ENCODE results near the gene TYMS.

Gene TYMS

GRCh38 chr18:711657-712400 is 54.4 kb downstream of the TYMS start:
- Histone ChIP-seq H3K9me3 (ENCODE audit: control insufficient read depth, low read length) (no peaks in the 10 kb centered on the region), H3K4me1 (ENCODE audit: control insufficient read depth, insufficient read depth, low read length) (peaks cover 12% of the 10 kb centered on the region), H3K36me3 (ENCODE audit: control insufficient read depth, insufficient read depth, low read length, severe bottlenecking) (peaks cover 6% of the 10 kb centered on the region), H3K9ac (ENCODE audit: low read length) (peak overlapping the region; percentile 88), H3K4me3 (ENCODE audit: low read length) (peak overlapping the region; percentile 96), H3K27me3 (replicated peaks; ENCODE audit: control insufficient read depth, insufficient read depth, low read length) (no peaks in the 10 kb centered on the region)
- DNase-seq (ENCODE audit: low read depth) = peak; percentile 91

GRCh38 chr18:712401-713134 is 55.1 kb downstream of the TYMS start, which contains the start of gene ENOSF1:
TSS of gene ENOSF1 (minus strand) at chr18:712630. CDS start at chr18:712587, 43 bp downstream.
- peak; percentile 87 for DNase-seq (ENCODE audit: low read depth)
- Histone ChIP-seq H3K27me3 (replicated peaks; ENCODE audit: control insufficient read depth, insufficient read depth, low read length) (no peaks in the 10 kb centered on the region), H3K4me3 (ENCODE audit: low read length) (peak within 1 kb of the TSS; percentile 96), H3K4me1 (ENCODE audit: control insufficient read depth, insufficient read depth, low read length) (peaks cover 12% of the 10 kb centered on the region), H3K9ac (ENCODE audit: low read length) (peak within 1 kb of the TSS; percentile 88), H3K36me3 (ENCODE audit: control insufficient read depth, insufficient read depth, low read length, severe bottlenecking) (peaks cover 6% of the 10 kb centered on the region), H3K9me3 (ENCODE audit: control insufficient read depth, low read length) (no peaks in the 10 kb centered on the region)

GRCh38 chr18:713135-713490 is 55.7 kb downstream of the TYMS start:
- Histone ChIP-seq H3K4me3 (ENCODE audit: low read length) (peak overlapping the region; percentile 77), H3K36me3 (ENCODE audit: control insufficient read depth, insufficient read depth, low read length, severe bottlenecking) (peaks cover 6% of the 10 kb centered on the region), H3K9ac (ENCODE audit: low read length) (peak overlapping the region; percentile 79), H3K9me3 (ENCODE audit: control insufficient read depth, low read length) (no peaks in the 10 kb centered on the region), H3K27me3 (replicated peaks; ENCODE audit: control insufficient read depth, insufficient read depth, low read length) (no peaks in the 10 kb centered on the region), H3K4me1 (ENCODE audit: control insufficient read depth, insufficient read depth, low read length) (peaks cover 12% of the 10 kb centered on the region)
- no peak for DNase-seq (ENCODE audit: low read depth)

DNA sequence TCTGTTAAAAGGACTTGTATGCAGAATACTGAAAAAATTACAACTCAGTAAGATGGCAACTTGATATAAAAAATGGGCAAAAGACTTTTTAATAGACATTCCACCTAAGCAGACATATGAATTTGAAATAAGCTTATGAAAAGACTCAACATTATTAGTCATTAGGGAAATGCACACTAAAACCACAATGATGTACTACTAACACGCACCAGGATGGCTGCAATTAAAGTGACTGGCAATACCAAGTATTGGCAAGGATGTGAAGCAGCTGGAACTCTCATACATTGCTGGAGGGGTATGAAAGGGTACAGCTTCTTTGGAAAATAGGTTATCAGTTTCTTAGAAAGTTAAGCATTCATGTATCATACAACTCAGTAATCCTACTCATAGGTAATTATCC is 58.2 kb downstream of the TYMS start:
- H3K9me3 ChIP-seq (ENCODE audit: control insufficient read depth, low read length) = no peaks in the 10 kb centered on the region
- H3K4me3 ChIP-seq (ENCODE audit: low read length) = no peak overlapping the region
- H3K27me3 ChIP-seq (replicated peaks; ENCODE audit: control insufficient read depth, insufficient read depth, low read length) = no peaks in the 10 kb centered on the region
- peak; percentile 44 for DNase-seq (ENCODE audit: low read depth)
- no peaks in the 10 kb centered on the region for H3K36me3 ChIP-seq (ENCODE audit: control insufficient read depth, insufficient read depth, low read length, severe bottlenecking)
- no peak overlapping the region for H3K9ac ChIP-seq (ENCODE audit: low read length)
- H3K4me1 ChIP-seq (ENCODE audit: control insufficient read depth, insufficient read depth, low read length) = peaks cover 12% of the 10 kb centered on the region

- DNase-seq (ENCODE audit: low read depth) = no peak
- Histone ChIP-seq H3K9ac (ENCODE audit: low read length) (no peak overlapping the region), H3K9me3 (ENCODE audit: control insufficient read depth, low read length) (no peaks in the 10 kb centered on the region), H3K4me3 (ENCODE audit: low read length) (no peak overlapping the region), H3K36me3 (ENCODE audit: control insufficient read depth, insufficient read depth, low read length, severe bottlenecking) (no peaks in the 10 kb centered on the region), H3K4me1 (ENCODE audit: control insufficient read depth, insufficient read depth, low read length) (peaks cover 7% of the 10 kb centered on the region), H3K27me3 (replicated peaks; ENCODE audit: control insufficient read depth, insufficient read depth, low read length) (no peaks in the 10 kb centered on the region)
These were observed 59.5 kb downstream of the TYMS start for GRCh38 chr18:717003-717402.

Measured in adipocyte (in vitro differentiated cells).